Measurements from ENCODE around the gene ANKIB1. TPM values are rescaled to one million over a fixed set of nuclear protein-coding genes. Genes with fewer than 3 reads are reported as not detected.
A peak's percentile ranks its signal among the peaks of the same experiment; 100 is the strongest.

ANKIB1 gene
- total RNA-seq, 4 donors from 2014 or later, result 16.0 to 34.3 (median 21.7) TPM

DNA sequence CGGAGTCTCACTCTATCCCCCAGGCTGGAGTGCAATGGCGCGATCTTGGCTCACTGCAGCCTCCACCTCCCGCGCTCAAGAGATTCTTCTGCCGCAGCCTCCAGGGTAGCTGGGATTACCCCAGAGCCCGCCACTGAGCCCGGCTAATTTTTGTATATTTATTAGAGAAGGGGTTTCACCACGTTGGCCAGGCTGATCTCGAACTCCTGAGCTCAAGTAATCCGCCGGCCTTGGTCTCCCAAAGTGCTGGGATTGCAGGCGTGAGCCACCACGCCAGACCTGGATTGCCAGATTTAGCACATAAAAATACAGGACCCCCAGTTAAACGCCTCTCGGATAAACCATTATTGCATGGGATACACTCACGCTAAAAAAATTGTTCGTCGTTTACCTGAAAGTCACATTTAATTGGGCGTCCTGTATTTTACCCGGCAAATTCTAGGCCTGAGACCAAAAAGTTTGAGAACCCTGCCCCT, 201.1 kb downstream of the ANKIB1 start:
- TF ChIP-seq POLR2A (IDR thresholded peaks at IDR 0.05), result no peak
- TF ChIP-seq, protein P1, sequence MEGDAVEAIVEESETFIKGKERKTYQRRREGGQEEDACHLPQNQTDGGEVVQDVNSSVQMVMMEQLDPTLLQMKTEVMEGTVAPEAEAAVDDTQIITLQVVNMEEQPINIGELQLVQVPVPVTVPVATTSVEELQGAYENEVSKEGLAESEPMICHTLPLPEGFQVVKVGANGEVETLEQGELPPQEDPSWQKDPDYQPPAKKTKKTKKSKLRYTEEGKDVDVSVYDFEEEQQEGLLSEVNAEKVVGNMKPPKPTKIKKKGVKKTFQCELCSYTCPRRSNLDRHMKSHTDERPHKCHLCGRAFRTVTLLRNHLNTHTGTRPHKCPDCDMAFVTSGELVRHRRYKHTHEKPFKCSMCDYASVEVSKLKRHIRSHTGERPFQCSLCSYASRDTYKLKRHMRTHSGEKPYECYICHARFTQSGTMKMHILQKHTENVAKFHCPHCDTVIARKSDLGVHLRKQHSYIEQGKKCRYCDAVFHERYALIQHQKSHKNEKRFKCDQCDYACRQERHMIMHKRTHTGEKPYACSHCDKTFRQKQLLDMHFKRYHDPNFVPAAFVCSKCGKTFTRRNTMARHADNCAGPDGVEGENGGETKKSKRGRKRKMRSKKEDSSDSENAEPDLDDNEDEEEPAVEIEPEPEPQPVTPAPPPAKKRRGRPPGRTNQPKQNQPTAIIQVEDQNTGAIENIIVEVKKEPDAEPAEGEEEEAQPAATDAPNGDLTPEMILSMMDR (IDR thresholded peaks at IDR 0.05), result no peak
- H3K27ac ChIP-seq, result peak overlapping the region; percentile 95 to 97 (median 96)
- H3K36me3 ChIP-seq, result peaks cover 0 to 20% (median 0%) of the 10 kb centered on the region in 3 donors
- peak overlapping the region; percentile 81 to 98 (median 94) for H3K4me3 ChIP-seq
- intact Hi-C loops (cut with DNase I), result no loop called here
- H3K27me3 ChIP-seq, result no peaks in the 10 kb centered on the region
- no peaks in the 10 kb centered on the region for H3K9me3 ChIP-seq
- 53 to 88% methylated on average over 8 to 18 of the region's 21 CpGs for WGBS, 2 donors
- no peak for DNase-seq
- peaks cover 0 to 27% (median 0%) of the 10 kb centered on the region in 3 donors for H3K4me1 ChIP-seq

DNA sequence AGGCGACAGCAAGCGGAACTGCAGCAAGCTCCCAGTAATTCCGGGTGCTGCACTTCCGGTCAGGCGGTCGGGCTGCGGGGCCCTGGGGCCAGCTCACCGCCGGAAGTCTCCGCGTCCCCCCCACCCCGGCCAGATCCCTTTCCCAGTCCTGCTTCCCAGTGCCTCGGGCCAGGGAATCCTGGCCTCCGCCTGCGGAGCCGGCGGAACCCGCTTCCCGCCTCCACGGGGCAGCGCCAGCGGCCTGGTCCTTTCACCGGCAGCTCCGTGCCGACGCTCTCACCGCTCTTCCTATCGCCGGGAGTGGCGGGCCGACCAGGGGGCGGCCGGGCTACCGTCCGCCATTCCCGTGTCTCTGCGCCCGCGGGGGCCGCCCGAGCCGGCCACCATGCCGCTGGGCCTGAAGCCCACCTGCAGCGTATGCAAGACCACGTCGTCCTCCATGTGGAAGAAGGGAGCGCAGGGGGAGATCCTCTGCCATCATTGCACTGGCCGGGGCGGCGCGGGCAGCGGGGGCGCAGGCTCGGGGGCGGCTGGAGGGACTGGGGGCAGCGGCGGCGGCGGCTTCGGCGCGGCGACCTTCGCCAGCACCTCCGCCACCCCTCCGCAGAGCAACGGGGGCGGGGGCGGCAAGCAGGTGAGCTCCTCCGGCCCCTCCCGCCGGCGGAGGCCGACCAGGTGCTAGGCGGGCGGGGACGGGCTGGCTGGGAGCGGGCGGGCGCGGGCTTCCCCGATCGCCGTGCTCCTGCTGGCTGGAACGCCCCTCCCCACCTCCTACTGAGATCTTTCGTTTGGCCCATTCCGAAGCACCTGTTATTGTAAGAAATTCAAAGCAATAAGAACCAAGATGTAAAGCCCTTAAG, 201.8 kb downstream of the ANKIB1 start, which contains the start of gene GATAD1:
TSS of gene GATAD1 (plus strand) at position 138 of the 860 bp plus-strand sequence. CDS start at position 386, 248 bp downstream.
- intact Hi-C loops (cut with DNase I), result no loop called here
- Histone ChIP-seq H3K27me3 (no peaks in the 10 kb centered on the region), H3K4me1 (peaks cover 0 to 27% (median 0%) of the 10 kb centered on the region in 3 donors), H3K9me3 (no peaks in the 10 kb centered on the region), H3K36me3 (peaks cover 0 to 27% (median 0%) of the 10 kb centered on the region in 3 donors), H3K4me3 (peak within 1 kb of the TSS; percentile 81 to 98 (median 94)), H3K27ac (peak within 1 kb of the TSS; percentile 95 to 97 (median 96))
- WGBS, 2 donors, result 0 to 1% methylated on average over 3 to 12 of the region's 87 CpGs
- peak in 2 of 4 donors; percentile 59 to 65 for TF ChIP-seq POLR2A (IDR thresholded peaks at IDR 0.05)
- TF ChIP-seq, protein P1 (IDR thresholded peaks at IDR 0.05), result peak; percentile 82 to 97 (median 94)
- DNase-seq, result peak; percentile 29

DNA sequence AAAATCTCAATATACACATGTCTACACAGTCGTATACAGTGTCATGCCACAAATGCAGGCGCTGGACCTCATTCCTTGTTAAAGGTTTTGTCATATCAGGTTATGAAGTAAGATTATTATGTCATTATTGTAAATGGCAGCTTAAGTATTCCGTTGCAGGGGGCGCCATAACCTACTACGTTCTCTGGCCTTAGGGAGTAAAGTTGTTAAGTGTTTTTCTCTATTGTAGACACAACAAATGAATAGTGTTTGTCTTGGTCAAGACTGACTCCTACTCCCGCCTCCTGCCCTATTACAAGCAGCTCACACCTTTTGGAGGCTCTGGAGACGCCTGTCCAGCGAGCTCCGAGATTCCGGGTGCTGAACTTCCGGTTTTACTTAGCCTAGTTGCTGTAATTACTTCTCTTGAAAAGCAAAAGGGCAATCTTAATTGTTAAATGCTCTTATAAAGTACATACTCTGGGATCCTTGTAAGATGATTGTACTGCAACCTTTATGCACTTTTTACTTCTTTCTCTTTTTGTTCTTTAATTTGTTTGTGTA, 202.5 kb downstream of the ANKIB1 start:
- Histone ChIP-seq H3K9me3 (no peaks in the 10 kb centered on the region), H3K27ac (peak overlapping the region; percentile 95 to 97 (median 96)), H3K27me3 (no peaks in the 10 kb centered on the region), H3K4me1 (peaks cover 0 to 27% (median 0%) of the 10 kb centered on the region in 3 donors), H3K36me3 (peaks cover 0 to 34% (median 0%) of the 10 kb centered on the region in 3 donors), H3K4me3 (peak overlapping the region; percentile 81 to 98 (median 94))
- TF ChIP-seq POLR2A (IDR thresholded peaks at IDR 0.05), result no peak
- TF ChIP-seq, protein P1 (IDR thresholded peaks at IDR 0.05), result peak in 5 of 6 experiments; percentile 5 to 45 (median 20)
- no peak for DNase-seq
- 0 to 1% methylated on average over 11 of the region's 11 CpGs for WGBS, 2 donors
- intact Hi-C loops (cut with DNase I), result no loop called here

Small RNA genes within 50 kb of the gene (small RNA-seq; reads per million reads assigned to genes)
- gene MIR1285-1 (0 reads per million in 4 donors), gene RF00019 (0 reads per million in 4 donors)

Other genes starting within 250 kb of the ANKIB1 start
- gene CYP51A1, start 111.5 kb upstream of the ANKIB1 start, total RNA-seq, result 100 to 1,000 TPM in 3 of 4 donors, 10 to 100 TPM in 1; 79.0 to 168 (median 119) TPM
- not detected for gene LRRD1, start 66.8 kb upstream of the ANKIB1 start, total RNA-seq
- 10 to 100 TPM; 33.9 to 81.5 (median 56.8) TPM for gene KRIT1, start 60 bp upstream of the ANKIB1 start, total RNA-seq
- gene GATAD1, start 201.5 kb downstream of the ANKIB1 start, total RNA-seq, result 10 to 100 TPM in 3 of 4 donors, 1 to 10 TPM in 1; 9.2 to 30.9 (median 18.0) TPM
- not detected for gene ERVW-1, start 232.0 kb downstream of the ANKIB1 start, total RNA-seq